GM19099 (cell line): Measurements from ENCODE around the gene TMEM44.

Source experiments
- POLR2A ChIP-seq: IDR thresholded peaks from 3 replicates; pipeline ENCODE4 v1.6.1; 2011; ENCODE audit warnings: low read depth; ENCODE audit not compliant: insufficient read length; ENCODE audit errors: extremely low read depth

The TMEM44 gene

DNA sequence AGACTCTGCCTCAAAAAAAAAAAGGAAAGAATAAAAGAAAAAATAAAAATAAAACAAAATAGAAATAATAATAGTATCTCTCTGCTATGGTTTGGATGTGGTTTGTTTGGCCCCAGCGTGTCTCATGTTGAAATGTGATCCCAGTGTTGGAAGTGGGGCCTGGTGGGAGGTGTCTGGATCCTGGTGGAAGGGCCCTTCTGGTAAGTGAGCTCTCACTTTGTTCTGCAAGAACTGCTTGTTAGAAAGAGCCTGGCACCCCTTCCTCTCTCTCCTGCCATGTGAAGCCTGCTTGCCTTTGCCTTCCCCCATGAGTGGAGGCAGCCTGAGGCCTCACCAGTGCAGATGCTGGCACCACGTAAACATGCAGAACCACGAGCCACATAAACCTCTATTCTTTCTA, 26.3 kb downstream of the TMEM44 start:
- no peak for TF ChIP-seq POLR2A

GRCh38 chr3:194606163-194606562, 27.1 kb downstream of the TMEM44 start:
- no peak for TF ChIP-seq POLR2A

- TF ChIP-seq POLR2A = no peak
Measured at GRCh38 chr3:194604837-194605236, 28.4 kb downstream of the TMEM44 start.

GRCh38 chr3:194604126-194604525, 29.1 kb downstream of the TMEM44 start:
- no peak for TF ChIP-seq POLR2A

DNA sequence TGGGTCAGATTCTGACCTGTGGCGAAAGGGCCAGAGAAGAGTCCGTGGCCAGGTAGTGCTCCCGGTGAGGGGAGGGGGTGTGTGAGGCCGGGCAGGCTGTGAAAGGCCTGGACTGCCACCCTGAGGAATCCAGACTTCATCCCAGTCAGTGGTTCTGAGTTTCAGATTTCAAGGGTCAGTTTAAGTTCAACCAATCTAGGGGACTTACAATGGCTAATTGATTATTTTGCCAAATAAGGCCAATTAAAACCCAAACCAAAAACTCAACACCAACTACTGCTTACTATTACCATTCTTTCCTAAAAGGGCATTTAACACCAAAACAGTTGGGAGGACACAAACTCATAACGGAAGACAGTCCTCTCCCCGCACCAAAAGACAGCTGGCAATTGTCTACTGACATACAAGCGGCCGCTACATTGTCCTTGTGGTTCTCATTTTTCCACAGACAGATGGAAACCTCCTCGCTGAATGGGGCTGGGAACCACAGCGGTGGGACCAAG, 30.5 kb downstream of the TMEM44 start:
- no peak for TF ChIP-seq POLR2A

GRCh38 chr3:194598771-194599557, 34.3 kb downstream of the TMEM44 start:
- no peak for TF ChIP-seq POLR2A

- TF ChIP-seq POLR2A = no peak
Measured at GRCh38 chr3:194596906-194597305, 36.3 kb downstream of the TMEM44 start.

- no peak for TF ChIP-seq POLR2A
Measured at GRCh38 chr3:194592798-194593752, 40.1 kb downstream of the TMEM44 start.

- no peak for TF ChIP-seq POLR2A
Measured at GRCh38 chr3:194588741-194589140, 44.5 kb downstream of the TMEM44 start.

DNA sequence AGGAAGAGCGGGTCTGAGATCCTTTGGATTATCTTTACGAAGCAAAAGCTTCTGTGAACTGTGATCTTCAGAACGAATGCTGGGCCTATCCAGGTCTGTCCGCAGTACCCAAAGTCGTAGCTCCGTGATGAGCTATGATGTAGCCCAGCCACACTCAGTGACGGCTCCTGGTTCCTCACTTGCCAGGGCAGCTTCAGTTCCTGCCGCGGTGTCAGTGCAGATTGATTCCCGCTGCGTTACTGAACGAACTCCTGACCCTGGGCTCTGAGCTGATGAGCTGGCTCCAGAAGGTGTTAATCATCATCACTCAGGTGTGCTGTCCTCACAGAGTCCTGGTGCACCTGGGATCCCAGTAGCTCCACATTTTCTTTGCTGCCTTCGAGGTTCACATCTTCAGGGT, 45.0 kb downstream of the TMEM44 start:
- TF ChIP-seq POLR2A = no peak

DNA sequence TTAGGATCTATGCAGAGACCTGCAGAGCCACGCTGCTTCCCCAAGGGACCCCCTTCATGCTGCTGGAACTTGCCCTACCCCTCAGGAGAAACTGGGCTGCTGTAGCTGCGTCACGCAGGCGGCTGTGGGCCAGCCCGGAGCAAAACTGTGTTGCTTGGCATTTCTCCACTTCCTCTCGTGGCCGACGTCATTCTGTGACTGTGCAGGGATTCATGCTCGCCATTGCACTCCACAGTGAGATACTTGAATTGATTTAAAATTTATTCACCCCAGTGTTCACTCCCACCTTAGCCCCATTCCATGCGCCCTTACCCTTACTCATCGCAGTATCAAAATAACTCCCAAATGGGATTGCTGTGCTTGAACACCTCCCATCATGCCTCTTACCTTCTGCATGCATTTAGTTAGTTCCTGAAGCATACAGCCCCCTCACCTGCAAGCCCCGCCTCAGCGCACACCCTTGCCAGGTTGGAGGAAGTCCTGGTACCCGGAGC, 45.7 kb downstream of the TMEM44 start:
- TF ChIP-seq POLR2A = no peak

- no peak for TF ChIP-seq POLR2A
Measured at GRCh38 chr3:194586836-194587235, 46.4 kb downstream of the TMEM44 start.

- TF ChIP-seq POLR2A = no peak
Measured at GRCh38 chr3:194585880-194586281, 47.3 kb downstream of the TMEM44 start.

- TF ChIP-seq POLR2A = no peak
Measured at GRCh38 chr3:194584866-194585265, 48.4 kb downstream of the TMEM44 start.

- TF ChIP-seq POLR2A = no peak
Measured at GRCh38 chr3:194584320-194584776, 48.9 kb downstream of the TMEM44 start.
